Activated T-helper 2 cell treated with anti-CD3 and anti-CD28 coated beads, Interferon-gamma antibody, Interleukin-2, Interleukin-4, amounts not matched to agents 10 μg/mL and 5 μg/mL and 100 μg/mL, durations not matched to agents 14 hours and 24 hours and 36 hours (primary cell): Measurements from ENCODE around the gene LHFPL3. TPM values are rescaled to one million over a fixed set of nuclear protein-coding genes. Genes with fewer than 3 reads are reported as not detected.

Experiments used
- DNase-seq: peaks from one replicate; pipeline ENCODE4 v3.0.0; 2021; ENCODE audit warnings: low spot score
- H3K27ac Mint-ChIP-seq: one replicate; pipeline ENCODE4 v1.8.0; 2021; ENCODE audit warnings: mixed read lengths
- H3K27me3 Mint-ChIP-seq: one replicate; pipeline ENCODE4 v1.8.0; 2021; ENCODE audit warnings: low read depth, mixed read lengths
- H3K36me3 Mint-ChIP-seq: one replicate; pipeline ENCODE4 v1.8.0; 2021; ENCODE audit warnings: low read depth, mixed read lengths
- H3K4me1 Mint-ChIP-seq: one replicate; pipeline ENCODE4 v1.8.0; 2021; ENCODE audit warnings: low read depth, mixed read lengths
- H3K4me3 Mint-ChIP-seq: one replicate; pipeline ENCODE4 v1.8.0; 2021; ENCODE audit warnings: low read depth, mild to moderate bottlenecking, moderate library complexity, mixed read lengths
- H3K9me3 Mint-ChIP-seq: one replicate; pipeline ENCODE4 v1.8.0; 2021; ENCODE audit warnings: mixed read lengths
- intact Hi-C: fragments of 100-400 bp; cut with micrococcal nuclease; formaldehyde crosslinking; loops from one replicate; pipeline ENCODE4 v1.15.1; 2023
- total RNA-seq: library from RNA; stranded (reverse); gene quantifications from 2 replicates; pipeline ENCODE4 v1.2.3, GENCODE V29; 2022

Gene LHFPL3
- total RNA-seq, 1 donor from 2014 or later, result not detected

- Mint-ChIP-seq H3K4me1 (no peaks in the 10 kb centered on the region), H3K36me3 (no peaks in the 10 kb centered on the region), H3K9me3 (no peaks in the 10 kb centered on the region), H3K4me3 (no peak overlapping the region), H3K27me3 (peaks cover 11% of the 10 kb centered on the region), H3K27ac (no peak overlapping the region)
- DNase-seq, result no peak
- intact Hi-C loops, result no loop called here
Observed at GRCh38 chr7:104807671-104808070, 479.3 kb downstream of the LHFPL3 start.

- no peak overlapping the region for H3K27ac Mint-ChIP-seq
- H3K9me3 Mint-ChIP-seq, result no peaks in the 10 kb centered on the region
- no peak overlapping the region for H3K4me3 Mint-ChIP-seq
- intact Hi-C loops, result no loop called here
- no peaks in the 10 kb centered on the region for H3K36me3 Mint-ChIP-seq
- peaks cover 11% of the 10 kb centered on the region for H3K27me3 Mint-ChIP-seq
- H3K4me1 Mint-ChIP-seq, result no peaks in the 10 kb centered on the region
- no peak for DNase-seq
Observed at GRCh38 chr7:104809906-104810305, 481.5 kb downstream of the LHFPL3 start.

- H3K27ac Mint-ChIP-seq, result no peak overlapping the region
- no peak for DNase-seq
- H3K4me3 Mint-ChIP-seq, result no peak overlapping the region
- H3K4me1 Mint-ChIP-seq, result no peaks in the 10 kb centered on the region
- intact Hi-C loops, result no loop called here
- H3K36me3 Mint-ChIP-seq, result no peaks in the 10 kb centered on the region
- no peaks in the 10 kb centered on the region for H3K9me3 Mint-ChIP-seq
- H3K27me3 Mint-ChIP-seq, result peaks cover 10% of the 10 kb centered on the region
Observed at GRCh38 chr7:104814126-104814525, 485.7 kb downstream of the LHFPL3 start.

GRCh38 chr7:104814671-104815400 is 486.4 kb downstream of the LHFPL3 start:
- peaks cover 11% of the 10 kb centered on the region for H3K27me3 Mint-ChIP-seq
- DNase-seq, result no peak
- H3K4me3 Mint-ChIP-seq, result no peak overlapping the region
- no peaks in the 10 kb centered on the region for H3K4me1 Mint-ChIP-seq
- H3K9me3 Mint-ChIP-seq, result no peaks in the 10 kb centered on the region
- no peaks in the 10 kb centered on the region for H3K36me3 Mint-ChIP-seq
- intact Hi-C loops, result no loop called here
- no peak overlapping the region for H3K27ac Mint-ChIP-seq

DNA sequence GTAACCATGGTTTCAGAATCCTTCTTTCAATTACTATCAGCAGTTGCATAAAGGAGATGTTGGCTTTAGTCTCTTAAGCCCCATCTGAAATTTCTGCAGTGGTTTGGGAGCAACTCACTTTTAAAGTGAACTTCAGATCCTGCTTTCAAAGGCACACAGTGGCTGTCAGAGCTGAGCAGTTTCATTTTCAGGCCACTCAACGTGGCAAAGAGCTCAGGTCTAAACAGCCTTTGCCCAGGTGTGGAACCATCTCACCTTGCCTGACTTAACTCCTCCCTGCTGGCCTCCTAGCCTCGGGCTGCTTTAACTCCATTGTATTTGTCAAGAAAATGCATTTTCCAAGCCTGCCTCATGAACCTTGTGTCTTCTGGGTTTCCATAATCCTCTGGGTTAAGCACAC is 488.1 kb downstream of the LHFPL3 start:
- Mint-ChIP-seq H3K27ac (no peak overlapping the region), H3K4me3 (no peak overlapping the region), H3K4me1 (no peaks in the 10 kb centered on the region), H3K9me3 (no peaks in the 10 kb centered on the region), H3K36me3 (no peaks in the 10 kb centered on the region), H3K27me3 (peaks cover 10% of the 10 kb centered on the region)
- no peak for DNase-seq
- intact Hi-C loops, result no loop called here

DNA sequence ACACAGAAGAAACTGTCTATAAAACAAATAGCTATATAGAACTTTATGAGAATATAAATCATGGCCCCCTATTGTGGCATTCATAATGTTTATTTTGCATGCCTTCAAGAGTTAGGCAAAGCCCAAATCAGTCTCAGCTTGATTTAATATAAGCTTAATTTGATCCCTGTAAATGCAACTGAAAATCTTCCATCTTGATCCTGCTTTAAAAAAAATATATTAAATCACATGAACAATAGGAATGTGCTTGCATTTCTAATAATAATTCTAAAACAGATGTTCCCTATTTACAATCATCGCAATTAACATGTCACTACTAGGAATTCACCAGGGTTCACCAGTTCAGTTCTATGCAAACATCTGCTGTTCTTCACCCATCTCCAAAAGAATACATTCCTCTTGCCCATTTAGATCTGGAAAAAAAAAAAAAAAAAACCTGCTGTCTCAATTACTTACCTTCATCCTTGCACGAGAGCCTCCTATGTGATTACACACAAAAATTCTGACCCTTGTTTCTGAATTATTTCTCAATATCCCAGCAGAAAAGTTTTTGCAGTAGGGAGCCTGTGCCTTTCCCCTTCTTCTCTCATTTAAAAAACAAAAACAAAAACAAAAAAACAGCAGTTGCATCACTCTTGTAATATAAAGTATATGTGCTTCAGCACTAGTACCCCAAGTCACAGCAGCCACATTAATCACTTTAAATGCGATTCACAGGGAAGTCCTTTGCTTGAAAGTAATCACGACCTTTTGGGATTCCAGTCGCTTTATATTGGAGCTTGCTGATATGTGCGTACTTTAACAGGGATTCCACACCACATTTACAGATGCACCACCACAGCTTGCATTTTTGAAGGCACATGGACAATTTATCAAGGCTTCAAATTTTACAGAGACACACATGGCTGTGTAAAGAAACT is 490.8 kb downstream of the LHFPL3 start:
- H3K36me3 Mint-ChIP-seq, result no peaks in the 10 kb centered on the region
- no peak for DNase-seq
- intact Hi-C loops, result no loop called here
- H3K4me1 Mint-ChIP-seq, result no peaks in the 10 kb centered on the region
- H3K4me3 Mint-ChIP-seq, result no peak overlapping the region
- H3K27me3 Mint-ChIP-seq, result peaks cover 10% of the 10 kb centered on the region
- H3K27ac Mint-ChIP-seq, result no peak overlapping the region
- H3K9me3 Mint-ChIP-seq, result no peaks in the 10 kb centered on the region

GRCh38 chr7:104820836-104821535 is 492.6 kb downstream of the LHFPL3 start:
- H3K9me3 Mint-ChIP-seq, result no peaks in the 10 kb centered on the region
- H3K4me3 Mint-ChIP-seq, result no peak overlapping the region
- H3K36me3 Mint-ChIP-seq, result no peaks in the 10 kb centered on the region
- no peak overlapping the region for H3K27ac Mint-ChIP-seq
- no peaks in the 10 kb centered on the region for H3K4me1 Mint-ChIP-seq
- intact Hi-C loops, result no loop called here
- no peak for DNase-seq
- peaks cover 10% of the 10 kb centered on the region for H3K27me3 Mint-ChIP-seq

DNA sequence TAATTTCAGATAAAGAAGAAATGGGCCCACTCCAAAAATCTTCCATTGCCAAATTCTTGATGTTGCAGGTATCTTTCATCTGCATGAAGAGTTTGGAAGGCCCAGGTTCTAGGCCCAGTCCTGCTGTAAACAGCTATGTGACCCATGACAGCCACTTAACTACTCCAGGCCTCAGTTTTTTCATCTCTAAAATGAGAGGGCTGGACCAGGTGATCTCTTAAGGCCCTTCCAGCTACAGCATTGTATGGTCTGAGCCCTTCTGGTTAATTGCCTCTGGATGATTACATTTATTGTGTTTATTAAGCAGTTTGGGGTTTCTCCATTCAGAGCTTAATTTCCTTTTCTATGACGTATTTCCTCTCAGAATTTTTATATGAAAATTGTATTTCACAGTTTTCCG is 494.8 kb downstream of the LHFPL3 start:
- intact Hi-C loops, result no loop called here
- H3K4me3 Mint-ChIP-seq, result no peak overlapping the region
- H3K4me1 Mint-ChIP-seq, result no peaks in the 10 kb centered on the region
- no peaks in the 10 kb centered on the region for H3K36me3 Mint-ChIP-seq
- H3K9me3 Mint-ChIP-seq, result no peaks in the 10 kb centered on the region
- peaks cover 9% of the 10 kb centered on the region for H3K27me3 Mint-ChIP-seq
- H3K27ac Mint-ChIP-seq, result no peak overlapping the region
- DNase-seq, result no peak

DNA sequence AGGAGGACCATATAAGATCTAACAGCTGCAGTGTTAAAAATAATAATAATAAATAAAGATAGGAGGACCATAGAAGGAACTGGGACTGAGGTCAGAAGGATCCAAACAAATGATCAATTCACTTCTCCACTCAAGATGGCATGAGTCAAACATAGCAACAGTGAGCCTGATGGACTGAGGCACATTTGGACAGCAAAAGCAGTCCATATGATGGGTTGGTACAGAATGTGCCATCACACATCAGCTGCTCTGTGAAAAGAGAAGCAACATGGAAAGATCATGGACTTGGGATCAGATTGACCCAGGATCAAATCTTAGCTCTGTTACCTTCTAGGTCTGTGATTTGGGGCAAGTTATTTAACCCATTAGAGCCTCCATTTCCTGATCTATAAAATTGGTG is 496.7 kb downstream of the LHFPL3 start:
- intact Hi-C loops, result no loop called here
- Mint-ChIP-seq H3K4me3 (no peak overlapping the region), H3K36me3 (no peaks in the 10 kb centered on the region), H3K27ac (no peak overlapping the region), H3K27me3 (peaks cover 2% of the 10 kb centered on the region), H3K4me1 (no peaks in the 10 kb centered on the region), H3K9me3 (no peaks in the 10 kb centered on the region)
- DNase-seq, result no peak

DNA sequence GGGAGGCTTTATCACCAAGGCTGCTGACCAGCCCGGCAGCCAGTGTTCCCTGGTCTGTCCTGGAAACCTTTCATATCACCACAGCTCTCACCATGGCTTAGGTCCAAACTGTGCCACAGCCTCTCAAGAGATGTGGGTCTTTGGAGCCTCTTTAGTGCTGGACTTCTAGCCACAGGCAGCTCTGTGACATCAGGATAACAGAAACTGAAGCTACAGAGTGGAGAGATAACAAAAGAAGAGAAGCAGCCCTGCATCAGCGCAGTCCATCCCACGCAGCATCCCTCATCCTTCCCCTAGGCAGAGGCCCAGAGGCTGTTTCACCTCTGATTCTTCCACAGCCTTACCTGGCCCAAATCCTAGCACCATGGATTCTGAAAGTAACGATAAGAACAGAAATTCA is 497.7 kb downstream of the LHFPL3 start:
- intact Hi-C loops, result no loop called here
- Mint-ChIP-seq H3K4me3 (no peak overlapping the region), H3K4me1 (no peaks in the 10 kb centered on the region), H3K27me3 (no peaks in the 10 kb centered on the region), H3K9me3 (no peaks in the 10 kb centered on the region), H3K27ac (no peak overlapping the region), H3K36me3 (no peaks in the 10 kb centered on the region)
- DNase-seq, result no peak

DNA sequence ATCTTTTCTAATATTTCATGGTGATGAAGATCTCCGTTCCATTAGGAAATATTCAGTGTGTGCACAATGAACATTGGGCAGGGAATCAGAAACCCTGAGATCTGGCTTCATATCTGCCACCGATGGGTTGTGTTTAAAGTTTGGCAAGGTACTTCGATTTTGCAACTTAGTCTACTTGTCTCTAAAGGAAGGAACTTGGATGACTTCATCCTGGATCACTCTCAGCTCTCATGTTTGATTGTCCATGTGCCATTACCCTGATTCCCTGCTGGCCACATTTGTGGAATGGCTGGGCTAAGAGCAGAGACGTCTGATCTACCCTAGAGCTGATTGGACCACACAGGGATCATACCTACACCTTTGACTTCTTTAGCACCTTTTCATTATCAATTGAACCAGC is 508.6 kb downstream of the LHFPL3 start:
- Mint-ChIP-seq H3K27ac (no peak overlapping the region), H3K36me3 (no peaks in the 10 kb centered on the region), H3K9me3 (no peaks in the 10 kb centered on the region), H3K27me3 (peaks cover 23% of the 10 kb centered on the region), H3K4me3 (no peak overlapping the region), H3K4me1 (no peaks in the 10 kb centered on the region)
- intact Hi-C loops, result no loop called here
- DNase-seq, result no peak

- Mint-ChIP-seq H3K36me3 (no peaks in the 10 kb centered on the region), H3K4me1 (no peaks in the 10 kb centered on the region), H3K27ac (no peak overlapping the region), H3K27me3 (peaks cover 23% of the 10 kb centered on the region), H3K4me3 (no peak overlapping the region), H3K9me3 (no peaks in the 10 kb centered on the region)
- no peak for DNase-seq
- intact Hi-C loops, result no loop called here
Observed at GRCh38 chr7:104838537-104839299, 510.3 kb downstream of the LHFPL3 start.
